Astrocyte (in vitro differentiated cells and primary cell): ENCODE results near the gene CYP4F12. TPM values are rescaled to one million over a fixed set of nuclear protein-coding genes. Genes with fewer than 3 reads are reported as not detected.
"Not testable (repeated sequence)": the region's sequence is repeated elsewhere in the genome, so short reads cannot be mapped to it uniquely, and the experiment has no call there.

Experiments used
- DNase-seq: peaks from one replicate; pipeline ENCODE4 v3.0.0-alpha.2; 2010; ENCODE audit warnings: low read depth
- FAIRE-seq: peaks from 2 replicates; lab custom pipeline; 2011; peaks lifted over from hg19 to GRCh38; lab: Jason Lieb, UNC
- H2AFZ ChIP-seq: 2 replicates; pipeline ENCODE4 v1.6.0; 2012; ENCODE audit warnings: low read depth, low read length, inconsistent platforms
- H3K27ac ChIP-seq: 2 replicates; pipeline ENCODE4 v1.5.1; 2011; ENCODE audit warnings: low read depth, low read length, inconsistent platforms
- H3K27me3 ChIP-seq: 2 replicates; pipeline ENCODE4 v1.6.0; 2011; ENCODE audit warnings: low read length, inconsistent platforms; ENCODE audit not compliant: insufficient read depth
- H3K36me3 ChIP-seq: 2 replicates; pipeline ENCODE4 v1.5.1; 2011; ENCODE audit warnings: low read length, inconsistent platforms; ENCODE audit not compliant: insufficient read depth
- H3K4me1 ChIP-seq: 2 replicates; pipeline ENCODE4 v1.5.1; 2011; ENCODE audit warnings: low read length, inconsistent platforms; ENCODE audit not compliant: insufficient read depth
- H3K4me2 ChIP-seq: 2 replicates; pipeline ENCODE4 v1.6.0; 2012; ENCODE audit warnings: low read length, inconsistent platforms
- H3K4me3 ChIP-seq: 2 replicates; pipeline ENCODE4 v1.5.1; 2011; ENCODE audit warnings: low read depth, mild to moderate bottlenecking, low read length, inconsistent platforms; ENCODE audit not compliant: insufficient read depth
- H3K79me2 ChIP-seq: 2 replicates; pipeline ENCODE4 v1.6.0; 2012; ENCODE audit warnings: mild to moderate bottlenecking, low read length, inconsistent platforms; ENCODE audit not compliant: insufficient read depth
- H3K9ac ChIP-seq: 2 replicates; pipeline ENCODE4 v1.6.0; 2012; ENCODE audit warnings: mild to moderate bottlenecking, low read length, inconsistent platforms
- H3K9me3 ChIP-seq: 2 replicates; pipeline ENCODE4 v1.5.1; 2012; ENCODE audit warnings: low read depth, mild to moderate bottlenecking, low read length, inconsistent platforms; ENCODE audit not compliant: insufficient read depth
- H4K20me1 ChIP-seq: 2 replicates; pipeline ENCODE4 v1.6.0; 2012; ENCODE audit warnings: low read length, inconsistent platforms; ENCODE audit not compliant: insufficient read depth
- H3K27ac Mint-ChIP-seq: one replicate; pipeline ENCODE4 v1.8.0; 2021; ENCODE audit warnings: mild to moderate bottlenecking, mixed read lengths; ENCODE audit not compliant: unreplicated experiment
- H3K27me3 Mint-ChIP-seq: one replicate; pipeline ENCODE4 v1.8.0; 2021; ENCODE audit warnings: low read depth, mixed read lengths; ENCODE audit not compliant: unreplicated experiment
- H3K36me3 Mint-ChIP-seq: one replicate; pipeline ENCODE4 v1.8.0; 2021; ENCODE audit warnings: low read depth, mixed read lengths; ENCODE audit not compliant: unreplicated experiment
- H3K4me1 Mint-ChIP-seq: one replicate; pipeline ENCODE4 v1.8.0; 2021; ENCODE audit warnings: low read depth, mixed read lengths; ENCODE audit not compliant: unreplicated experiment
- H3K4me3 Mint-ChIP-seq: one replicate; pipeline ENCODE4 v1.8.0; 2021; ENCODE audit warnings: mild to moderate bottlenecking, moderate library complexity, mixed read lengths; ENCODE audit not compliant: unreplicated experiment
- H3K9me3 Mint-ChIP-seq: one replicate; pipeline ENCODE4 v1.8.0; 2021; ENCODE audit warnings: mild to moderate bottlenecking, mixed read lengths; ENCODE audit not compliant: unreplicated experiment
- EZH2 ChIP-seq: IDR thresholded peaks from 2 replicates; pipeline ENCODE4 v1.6.1; 2012; ENCODE audit warnings: mild to moderate bottlenecking, low read length, inconsistent platforms; ENCODE audit not compliant: insufficient read depth
- total RNA-seq: library from RNA; stranded (reverse); gene quantifications from 2 replicates; pipeline ENCODE4 v1.2.1, GENCODE V29; 2021
- TF ChIP-seq, protein P1 (sequence below): IDR thresholded peaks from 2 replicates; pipeline ENCODE4 v1.5.1; 2011; ENCODE audit warnings: low read depth, mild to moderate bottlenecking, inconsistent platforms, low read length, moderate library complexity; ENCODE audit not compliant: insufficient read depth

The CYP4F12 gene
- total RNA-seq, 1 donor from 2014 or later = not detected

DNA sequence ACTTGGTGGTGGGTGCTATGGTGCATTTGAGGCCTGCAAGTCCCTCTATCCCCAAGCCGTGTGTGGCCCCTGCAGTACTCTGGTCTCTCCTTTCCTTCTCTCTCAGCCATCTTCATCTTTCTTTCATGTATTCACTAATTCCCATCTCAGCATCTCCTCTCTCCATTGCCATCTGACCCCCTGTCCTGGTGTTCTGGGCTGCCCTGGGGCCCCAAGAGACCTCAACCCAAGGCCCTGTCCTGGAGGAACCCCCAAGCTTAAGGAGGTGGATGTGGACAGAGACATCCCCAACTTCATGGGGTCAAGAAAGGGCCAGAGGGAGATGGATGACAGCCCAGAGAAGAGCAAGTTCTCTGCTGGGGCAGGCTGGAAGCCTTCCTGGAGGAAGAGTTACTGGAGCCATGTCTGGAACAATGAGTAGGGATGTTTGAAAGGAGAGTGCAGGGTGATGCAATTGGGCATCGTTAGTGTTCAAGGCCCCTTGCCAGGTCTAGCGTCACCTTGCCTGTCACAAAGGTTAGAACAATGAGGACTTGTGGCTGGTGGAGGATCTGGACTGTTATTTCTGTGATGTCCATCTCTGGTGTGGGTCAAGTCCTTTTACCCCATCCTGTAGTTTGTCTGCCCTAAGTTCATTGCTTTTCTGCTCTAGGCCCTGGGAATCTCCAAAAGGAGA is 28.7 kb upstream of the CYP4F12 start:
- Histone ChIP-seq H3K36me3 (no peaks in the 10 kb centered on the region), H3K27ac (no peak overlapping the region), H3K4me1 (no peaks in the 10 kb centered on the region), H3K9ac (no peak overlapping the region), H3K4me2 (no peak overlapping the region), H4K20me1 (no peaks in the 10 kb centered on the region), H2AFZ (no peak overlapping the region), H3K27me3 (no peaks in the 10 kb centered on the region), H3K9me3 (peaks cover 13% of the 10 kb centered on the region), H3K4me3 (no peak overlapping the region), H3K79me2 (no peaks in the 10 kb centered on the region)
- Mint-ChIP-seq H3K9me3 (peaks cover 12% of the 10 kb centered on the region), H3K27me3 (no peaks in the 10 kb centered on the region), H3K36me3 (no peaks in the 10 kb centered on the region), H3K4me1 (no peaks in the 10 kb centered on the region), H3K27ac (no peak overlapping the region), H3K4me3 (no peak overlapping the region)
- DNase-seq (no peak), FAIRE-seq (no peak)
- no peak for TF ChIP-seq EZH2
- TF ChIP-seq, protein P1, sequence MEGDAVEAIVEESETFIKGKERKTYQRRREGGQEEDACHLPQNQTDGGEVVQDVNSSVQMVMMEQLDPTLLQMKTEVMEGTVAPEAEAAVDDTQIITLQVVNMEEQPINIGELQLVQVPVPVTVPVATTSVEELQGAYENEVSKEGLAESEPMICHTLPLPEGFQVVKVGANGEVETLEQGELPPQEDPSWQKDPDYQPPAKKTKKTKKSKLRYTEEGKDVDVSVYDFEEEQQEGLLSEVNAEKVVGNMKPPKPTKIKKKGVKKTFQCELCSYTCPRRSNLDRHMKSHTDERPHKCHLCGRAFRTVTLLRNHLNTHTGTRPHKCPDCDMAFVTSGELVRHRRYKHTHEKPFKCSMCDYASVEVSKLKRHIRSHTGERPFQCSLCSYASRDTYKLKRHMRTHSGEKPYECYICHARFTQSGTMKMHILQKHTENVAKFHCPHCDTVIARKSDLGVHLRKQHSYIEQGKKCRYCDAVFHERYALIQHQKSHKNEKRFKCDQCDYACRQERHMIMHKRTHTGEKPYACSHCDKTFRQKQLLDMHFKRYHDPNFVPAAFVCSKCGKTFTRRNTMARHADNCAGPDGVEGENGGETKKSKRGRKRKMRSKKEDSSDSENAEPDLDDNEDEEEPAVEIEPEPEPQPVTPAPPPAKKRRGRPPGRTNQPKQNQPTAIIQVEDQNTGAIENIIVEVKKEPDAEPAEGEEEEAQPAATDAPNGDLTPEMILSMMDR = no peak

DNA sequence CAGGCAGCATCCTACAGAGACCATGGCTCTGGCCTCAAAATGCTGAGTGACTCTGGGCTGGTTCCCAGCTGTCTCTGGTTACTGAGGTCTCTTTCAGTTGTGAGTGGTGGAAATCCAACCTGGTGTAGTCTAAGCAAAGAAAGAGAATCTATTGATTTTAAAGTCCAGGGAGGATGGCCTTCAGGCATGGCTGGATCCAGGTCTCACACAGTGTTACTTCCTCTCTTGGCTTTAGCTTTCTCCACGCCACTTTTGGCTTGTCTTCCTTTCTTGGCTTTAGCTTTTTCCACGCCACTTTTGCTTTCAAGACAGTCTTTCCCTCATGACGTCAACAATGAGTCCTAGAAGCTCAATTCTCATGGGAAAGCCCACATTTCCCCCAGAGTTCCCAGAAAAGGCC is 28.1 kb upstream of the CYP4F12 start:
- Histone ChIP-seq H3K79me2 (no peaks in the 10 kb centered on the region), H3K9me3 (peaks cover 15% of the 10 kb centered on the region), H3K9ac (no peak overlapping the region), H3K4me1 (no peaks in the 10 kb centered on the region), H4K20me1 (no peaks in the 10 kb centered on the region), H3K36me3 (no peaks in the 10 kb centered on the region), H3K4me3 (no peak overlapping the region), H2AFZ (no peak overlapping the region), H3K4me2 (no peak overlapping the region), H3K27me3 (no peaks in the 10 kb centered on the region), H3K27ac (no peak overlapping the region)
- no peak overlapping the region for H3K27ac Mint-ChIP-seq
- no peak overlapping the region for H3K4me3 Mint-ChIP-seq
- TF ChIP-seq, protein P1 = no peak
- TF ChIP-seq EZH2 = no peak
- peaks cover 16% of the 10 kb centered on the region for H3K9me3 Mint-ChIP-seq
- FAIRE-seq (no peak), DNase-seq (no peak)
- H3K27me3 Mint-ChIP-seq = no peaks in the 10 kb centered on the region
- H3K4me1 Mint-ChIP-seq = no peaks in the 10 kb centered on the region
- no peaks in the 10 kb centered on the region for H3K36me3 Mint-ChIP-seq

DNA sequence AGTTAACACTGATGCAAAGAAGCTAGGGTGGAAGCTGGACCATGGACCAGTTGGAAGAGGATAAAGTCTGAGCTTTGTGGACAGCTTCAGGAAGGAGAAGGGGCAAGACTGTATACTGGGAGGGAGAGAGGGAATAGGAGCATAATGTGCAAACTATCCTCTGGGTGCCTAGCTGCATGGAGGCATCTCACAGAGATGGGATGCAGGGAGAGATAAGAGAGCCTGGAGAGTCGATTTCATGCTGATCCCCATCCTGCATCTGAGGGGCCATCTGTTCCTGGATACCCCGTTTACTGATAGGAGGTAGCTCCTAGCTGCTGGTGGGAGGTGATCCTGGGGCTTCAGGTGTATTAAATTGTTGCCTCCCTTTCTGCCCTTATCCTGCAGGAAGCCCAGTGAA is 23.4 kb upstream of the CYP4F12 start:
- Mint-ChIP-seq H3K4me3 (no peak overlapping the region), H3K27me3 (no peaks in the 10 kb centered on the region), H3K36me3 (no peaks in the 10 kb centered on the region), H3K9me3 (peaks cover 18% of the 10 kb centered on the region), H3K4me1 (no peaks in the 10 kb centered on the region), H3K27ac (no peak overlapping the region)
- Histone ChIP-seq H3K9ac (no peak overlapping the region), H2AFZ (no peak overlapping the region), H3K79me2 (no peaks in the 10 kb centered on the region), H3K27me3 (no peaks in the 10 kb centered on the region), H3K4me3 (no peak overlapping the region), H3K27ac (no peak overlapping the region), H3K4me2 (no peak overlapping the region), H3K4me1 (no peaks in the 10 kb centered on the region), H3K36me3 (no peaks in the 10 kb centered on the region), H4K20me1 (no peaks in the 10 kb centered on the region), H3K9me3 (peaks cover 8% of the 10 kb centered on the region)
- FAIRE-seq (no peak), DNase-seq (no peak)
- TF ChIP-seq, protein P1 = no peak
- no peak for TF ChIP-seq EZH2

DNA sequence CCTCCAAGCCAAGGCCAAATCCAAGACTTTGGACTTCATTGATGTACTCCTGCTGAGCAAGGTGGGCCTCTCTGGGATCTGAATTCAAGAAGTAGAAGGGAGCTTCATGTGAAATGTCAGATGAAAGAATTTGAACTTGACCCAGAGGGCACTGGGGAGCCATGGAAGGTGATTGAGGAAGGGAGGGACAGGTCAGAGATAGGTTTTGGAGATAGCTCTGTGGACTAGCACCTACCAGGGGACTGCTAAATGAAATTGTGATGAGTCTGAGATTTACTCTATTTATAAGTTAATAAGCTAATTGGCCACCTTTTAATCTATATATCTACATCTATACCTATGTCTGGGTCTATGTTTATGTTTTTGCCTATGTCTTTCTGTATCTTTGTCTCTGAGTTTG is 22.8 kb upstream of the CYP4F12 start:
- not testable (repeated sequence) for H3K9me3 ChIP-seq, H3K27ac Mint-ChIP-seq, H3K27ac ChIP-seq, H2AFZ ChIP-seq, H3K9ac ChIP-seq, H3K27me3 Mint-ChIP-seq, H3K4me1 Mint-ChIP-seq, H3K36me3 Mint-ChIP-seq, H3K36me3 ChIP-seq, H3K27me3 ChIP-seq, H3K4me3 Mint-ChIP-seq, H3K79me2 ChIP-seq, H3K4me3 ChIP-seq, FAIRE-seq, DNase-seq, H3K4me2 ChIP-seq, H4K20me1 ChIP-seq, H3K4me1 ChIP-seq
- peaks cover 18% of the 10 kb centered on the region for H3K9me3 Mint-ChIP-seq
